NOMO-1 treated with DMSO at 0.1 percent for 48 hours (cell line): ENCODE data around the gene SOX18.

ENCODE experiments used
- DNase-seq: peaks from one replicate; lab custom pipeline; 2025; ENCODE audit not compliant: unreplicated experiment; lab: John Stamatoyannopoulos, UW

The SOX18 gene

GRCh38 chr20:64069209-64069613 is 19.8 kb upstream of the SOX18 start:
- no peak for DNase-seq

DNA sequence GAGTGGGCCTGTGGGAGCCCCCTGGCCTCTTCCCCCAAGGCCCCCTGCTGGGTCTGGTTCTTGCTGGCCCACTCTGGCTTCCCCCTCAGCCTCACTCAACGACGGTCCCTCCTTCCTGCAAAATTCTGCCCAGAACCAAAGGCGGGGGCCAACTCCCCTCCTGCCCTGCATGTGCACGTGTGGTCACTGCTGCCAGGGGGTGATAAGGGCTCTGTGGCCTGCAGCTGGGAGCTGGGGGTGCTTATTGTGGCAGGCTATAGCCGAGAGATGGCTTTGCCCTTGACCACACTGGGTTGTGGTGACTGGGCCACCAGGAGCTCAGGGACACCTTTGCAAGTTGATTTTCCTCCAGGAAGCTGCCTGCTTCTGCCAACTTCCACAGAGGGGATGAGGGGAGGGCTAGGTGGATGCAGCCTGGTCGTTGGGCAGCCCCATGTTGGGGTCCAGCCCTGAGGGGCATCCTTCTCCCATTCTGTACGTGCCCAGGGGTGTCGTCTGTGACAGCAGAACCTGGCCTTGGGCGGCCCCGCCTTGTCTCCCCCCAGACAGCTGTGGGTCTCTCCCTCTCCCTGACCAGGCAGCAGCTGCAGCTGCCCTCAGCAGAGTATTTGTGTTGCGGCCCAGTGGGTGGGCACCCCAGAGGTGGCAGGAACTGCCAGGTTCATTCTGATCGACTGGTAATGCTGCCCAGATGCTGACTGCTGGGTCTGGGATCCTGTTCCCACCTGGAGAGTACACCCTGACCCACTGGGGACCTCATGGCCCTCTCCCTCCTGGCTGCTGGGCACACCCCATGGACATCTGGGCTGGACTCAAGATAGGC is 19.2 kb upstream of the SOX18 start:
- no peak for DNase-seq

DNA sequence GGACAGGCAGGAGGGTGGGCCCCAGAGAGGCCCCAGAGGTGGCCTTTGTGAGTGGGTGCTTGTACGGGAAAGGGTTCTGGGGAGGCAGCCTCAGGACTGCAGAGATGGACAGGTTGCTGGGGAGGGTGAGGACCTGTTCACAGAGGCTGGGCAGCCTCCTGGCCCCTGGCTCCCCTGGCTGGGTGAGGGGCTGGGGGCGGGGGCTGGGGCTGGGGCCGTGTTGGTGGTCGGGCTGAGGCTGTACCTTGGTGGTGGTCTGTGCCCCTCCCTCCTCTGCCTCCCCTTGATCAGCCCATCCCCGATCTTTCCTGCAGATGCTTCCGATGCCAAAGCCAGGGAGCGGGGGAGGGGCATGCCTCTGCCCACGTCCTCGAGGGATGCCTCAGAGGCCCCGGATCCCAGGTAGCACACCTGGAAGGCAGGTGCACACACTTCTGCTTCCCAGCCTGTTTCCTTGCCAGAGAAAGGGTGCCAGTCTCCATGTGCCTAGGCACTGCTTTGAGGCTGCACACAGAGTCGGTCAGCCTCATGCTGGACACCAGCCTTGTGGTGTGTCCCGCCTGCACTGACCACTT is 18.4 kb upstream of the SOX18 start:
- DNase-seq: no peak

GRCh38 chr20:64067005-64067632 is 17.7 kb upstream of the SOX18 start:
- DNase-seq: no peak

GRCh38 chr20:64065974-64066343 is 16.5 kb upstream of the SOX18 start:
- peak; percentile 72 for DNase-seq

- DNase-seq: no peak
Measured at GRCh38 chr20:64065062-64065973, 15.9 kb upstream of the SOX18 start.

- DNase-seq: no peak
Measured at GRCh38 chr20:64064145-64064698, 14.8 kb upstream of the SOX18 start.

DNA sequence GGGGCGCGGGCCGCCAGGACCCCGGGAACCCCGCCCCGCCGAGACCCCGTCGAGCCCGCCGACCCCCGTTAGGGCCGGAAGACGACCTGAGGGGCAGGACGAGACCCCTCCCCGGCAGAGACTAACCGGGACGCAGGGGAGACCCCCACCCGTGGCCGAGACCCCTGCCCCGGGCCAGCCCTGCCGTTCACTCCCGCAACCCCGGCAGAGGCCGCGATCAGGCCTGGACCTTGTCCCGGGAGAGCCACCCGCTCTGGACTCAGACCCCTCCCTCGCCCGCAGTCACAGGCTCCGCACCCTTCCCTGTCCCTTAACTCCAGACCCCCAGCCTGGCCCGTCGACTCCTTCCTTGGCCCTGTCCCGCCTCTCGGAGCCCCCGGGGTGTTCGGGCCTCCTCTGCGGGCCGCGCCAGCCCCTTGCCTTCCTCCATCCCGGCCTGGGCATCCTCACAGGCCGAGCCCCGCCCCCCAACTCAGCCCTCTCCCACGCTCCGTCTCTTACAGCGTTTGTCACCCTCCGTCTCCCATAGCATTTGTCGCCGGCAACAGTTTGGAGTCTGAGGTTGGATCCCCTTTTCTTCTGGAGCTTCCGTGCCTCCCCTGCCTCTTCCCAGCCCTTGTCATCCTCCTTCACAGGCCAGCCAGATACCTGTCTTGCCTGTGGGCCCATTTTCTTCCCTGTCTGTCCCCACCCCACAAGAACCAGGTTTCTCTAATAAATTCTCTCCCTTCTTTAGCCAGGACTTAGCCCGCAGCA is 14.1 kb upstream of the SOX18 start:
- DNase-seq: no peak

DNA sequence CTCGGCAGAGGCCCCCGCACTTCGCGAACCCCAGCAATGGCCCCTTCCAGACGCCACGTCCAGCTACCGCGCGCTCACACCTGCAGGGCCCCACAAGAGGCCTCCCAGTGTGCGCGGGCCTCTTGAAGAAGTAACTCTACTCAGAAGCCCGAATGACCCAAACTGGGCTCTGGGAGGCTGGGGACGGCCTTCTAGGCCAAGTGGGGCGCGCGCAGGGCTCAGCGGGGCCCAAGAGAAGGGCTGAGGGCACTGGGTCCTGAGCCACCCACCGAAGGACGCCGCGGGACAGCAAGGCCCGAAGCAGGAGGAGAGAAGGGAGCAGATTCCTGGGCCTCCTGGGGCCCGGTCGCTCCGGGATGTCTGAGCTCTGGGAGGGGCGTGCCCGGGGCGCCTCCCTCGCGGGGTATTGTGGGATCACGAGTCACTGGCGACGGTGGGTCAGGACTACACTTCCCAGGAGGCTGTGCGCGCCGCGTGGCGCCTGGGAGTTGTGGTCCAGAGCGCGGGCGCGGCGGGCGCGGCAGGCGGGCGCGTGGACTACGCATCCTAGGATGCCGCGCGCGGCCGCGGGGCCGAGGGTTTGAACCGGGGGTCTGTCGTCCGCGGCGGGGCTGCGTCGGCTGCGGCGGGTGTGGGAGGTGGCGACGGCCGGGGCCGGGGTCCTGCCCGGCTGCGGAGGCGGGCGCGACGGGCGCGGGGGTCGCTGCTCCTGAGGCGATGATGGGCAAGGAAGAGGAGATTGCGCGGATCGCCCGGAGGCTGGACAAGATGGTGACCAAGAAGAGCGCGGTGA is 13.4 kb upstream of the SOX18 start, which contains the start of gene TCEA2:
TSS of gene TCEA2 (plus strand) at position 603 of the 793 bp plus-strand sequence. CDS start at position 718, 115 bp downstream.
- DNase-seq: peak; percentile 95

DNA sequence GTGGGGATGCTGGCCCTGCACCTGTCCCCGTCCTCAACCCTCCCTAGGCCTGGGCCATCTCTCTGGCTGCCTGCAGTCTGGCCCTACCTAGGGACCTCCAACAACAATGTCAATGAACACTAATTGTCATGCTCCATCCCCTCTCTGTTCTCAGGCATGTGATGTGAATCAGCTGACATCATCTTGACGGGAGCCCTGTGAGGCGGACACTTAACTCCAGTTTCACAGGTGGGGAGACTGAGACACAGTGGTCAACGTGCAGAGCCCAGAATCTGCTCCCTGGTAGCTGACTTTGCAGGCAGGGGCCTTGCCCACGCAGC is 12.8 kb upstream of the SOX18 start:
- DNase-seq: no peak

GRCh38 chr20:64058536-64058935 is 9.1 kb upstream of the SOX18 start:
- no peak for DNase-seq

DNA sequence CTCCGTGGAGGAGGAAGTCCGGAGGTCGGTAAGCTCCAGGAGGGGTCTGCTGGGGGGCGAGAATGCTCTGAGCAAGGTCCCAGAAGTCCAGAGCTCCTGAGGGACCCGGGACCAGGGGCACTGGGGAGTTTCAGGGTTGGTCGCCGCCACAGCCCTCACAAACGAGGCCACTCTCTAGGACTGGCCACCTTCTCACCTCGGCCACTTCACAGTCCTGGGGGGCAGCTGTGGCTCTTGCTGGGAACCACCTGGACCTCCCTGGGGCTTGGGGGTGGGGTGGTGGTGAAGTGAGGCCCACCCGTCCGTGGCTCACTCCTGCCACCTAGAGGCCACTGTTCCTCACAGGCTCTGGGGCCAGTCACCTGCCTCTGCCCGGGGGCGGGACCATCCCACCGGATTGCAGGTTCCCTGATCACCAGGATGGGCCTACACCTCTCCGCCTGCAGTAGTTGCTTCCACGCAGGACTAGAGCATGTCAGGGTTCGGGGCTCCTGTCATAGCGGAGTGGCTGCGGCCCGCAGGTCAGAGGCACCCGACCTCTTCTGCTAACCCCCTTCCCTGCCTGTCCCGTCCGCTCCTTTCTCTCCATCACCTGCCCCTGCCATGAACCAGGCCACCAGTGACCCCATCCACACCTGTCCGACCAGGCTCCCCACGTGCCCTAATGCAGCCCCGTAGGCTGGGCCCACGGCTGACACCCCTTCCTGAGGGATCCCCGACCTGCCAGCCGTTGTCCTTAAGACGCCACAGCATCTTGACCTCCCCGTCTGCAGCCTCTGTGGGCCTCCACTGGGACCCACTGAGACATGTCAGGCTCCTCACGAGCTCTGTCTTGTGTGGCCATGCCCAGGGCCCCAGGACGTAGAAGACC is 8.4 kb upstream of the SOX18 start:
- DNase-seq: peak; percentile 27

- no peak for DNase-seq
Measured at GRCh38 chr20:64056889-64057627, 7.6 kb upstream of the SOX18 start.

GRCh38 chr20:64056639-64056888 is 7.1 kb upstream of the SOX18 start:
- no peak for DNase-seq

DNA sequence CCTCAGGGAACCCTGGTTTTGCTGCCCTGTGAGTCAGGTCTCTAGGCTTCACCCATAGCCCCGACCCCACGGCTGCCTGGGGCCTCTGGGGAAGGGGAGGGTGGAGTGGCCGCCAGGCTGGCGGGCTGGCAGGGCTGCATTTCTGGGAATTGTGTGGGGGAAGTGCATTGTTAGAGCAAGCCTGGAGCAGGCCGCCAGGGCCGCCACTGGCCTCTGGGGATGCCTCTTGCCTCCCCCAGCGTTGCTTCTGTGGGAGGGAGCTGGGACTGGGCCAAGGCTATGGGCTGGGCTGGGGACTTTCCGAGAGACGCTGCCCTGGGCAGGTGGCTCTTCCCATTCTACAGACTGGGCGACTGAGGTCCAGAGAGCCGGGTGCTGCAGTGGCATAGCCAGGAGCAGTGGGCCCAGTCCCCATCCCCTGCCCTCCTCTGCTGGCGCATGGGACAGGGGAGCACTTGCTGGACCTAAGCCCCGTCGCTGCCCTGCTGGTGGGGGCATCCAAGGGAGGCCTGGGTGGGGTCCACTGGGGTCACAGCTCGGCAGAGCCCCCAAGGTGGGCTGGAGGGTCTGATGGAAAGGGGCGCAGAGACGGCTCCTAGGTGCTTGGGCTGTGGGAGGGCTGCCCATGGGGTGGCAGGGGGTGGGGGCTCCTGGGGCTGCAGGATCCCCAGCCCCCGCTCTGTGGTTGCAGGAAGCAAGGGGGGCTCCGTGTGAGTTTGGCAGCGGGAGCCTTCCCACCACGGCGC is 6.6 kb upstream of the SOX18 start:
- DNase-seq: no peak

DNA sequence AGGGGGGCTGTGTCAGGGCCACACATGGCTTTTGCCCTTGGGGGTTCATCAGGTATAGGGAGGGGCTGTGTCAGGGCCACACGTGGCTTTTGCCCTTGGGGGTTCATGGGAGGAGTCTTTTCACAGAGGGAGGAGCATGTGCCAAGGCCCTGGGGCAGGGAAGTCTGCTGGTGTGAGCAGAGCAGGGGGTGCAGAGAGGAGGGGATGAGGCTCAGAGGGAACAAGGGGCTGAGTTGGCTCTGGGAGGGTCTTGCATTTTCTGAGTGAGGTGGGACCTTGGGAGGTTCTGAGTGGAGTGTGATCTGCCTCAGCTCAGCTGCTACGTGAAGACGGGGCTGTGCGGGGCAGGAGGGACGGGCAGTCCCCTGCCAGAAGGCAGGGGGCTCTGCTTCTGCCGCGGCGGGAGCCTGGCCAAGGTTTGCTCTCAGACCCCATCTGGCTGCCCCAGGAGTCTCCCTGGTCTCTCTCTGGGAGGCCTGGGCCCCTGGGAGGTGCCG is 6.0 kb upstream of the SOX18 start:
- no peak for DNase-seq
